H1 (cell line): ENCODE results near the gene B4GALNT3. TPM values are rescaled to one million over a fixed set of nuclear protein-coding genes. Genes with fewer than 3 reads are reported as not detected.

Experiments used
- CTCF ChIA-PET: fragments of 300-600 bp; sonication (Branson Sonifier 250); formaldehyde crosslinking; loops from one replicate; lab custom pipeline; 2021; ENCODE audit not compliant: partially characterized antibody; lab: Charles Lee
- POLR2A ChIA-PET: fragments of 300-600 bp; sonication (Branson Sonifier 250); formaldehyde crosslinking; loops from one replicate; lab custom pipeline; 2021; ENCODE audit warnings: inconsistent platforms; ENCODE audit not compliant: partially characterized antibody; lab: Charles Lee
- DNase-seq, 2 experiments: peaks; one replicate each; pipeline versions ENCODE4 v3.0.0 to v3.0.0-alpha.2; 2010 to 2022; ENCODE audit warnings: low spot score in 2 of 2, low read depth in 1 of 2, mixed read lengths in 1 of 2
- FAIRE-seq: peaks from 2 replicates; lab custom pipeline; 2011; peaks lifted over from hg19 to GRCh38; lab: Jason Lieb, UNC
- H2AFZ ChIP-seq: 2 replicates; pipeline ENCODE4 v1.8.1; 2012; ENCODE audit warnings: low read length, inconsistent platforms
- H2AK5ac ChIP-seq: 2 replicates; pipeline ENCODE4 v1.6.1; 2013; ENCODE audit warnings: low read depth, low read length
- H2BK120ac ChIP-seq: replicated peaks from 2 replicates; pipeline ENCODE3; 2013; ENCODE audit warnings: low read depth, low read length, inconsistent platforms
- H2BK12ac ChIP-seq: 2 replicates; pipeline ENCODE4 v1.6.1; 2013; ENCODE audit warnings: low read depth, low read length
- H2BK15ac ChIP-seq: 2 replicates; pipeline ENCODE4 v1.6.1; 2013; ENCODE audit warnings: low read length
- H2BK20ac ChIP-seq: 2 replicates; pipeline ENCODE4 v1.6.1; 2013; ENCODE audit warnings: low read length
- H2BK5ac ChIP-seq: 2 replicates; pipeline ENCODE4 v1.6.1; 2013; ENCODE audit warnings: low read depth, low read length
- H3K14ac ChIP-seq: 2 replicates; pipeline ENCODE4 v1.6.1; 2013; ENCODE audit warnings: inconsistent platforms; ENCODE audit not compliant: insufficient read length
- H3K18ac ChIP-seq: 2 replicates; pipeline ENCODE4 v1.6.1; 2013; ENCODE audit warnings: low read length; ENCODE audit errors: extremely low read depth
- H3K23ac ChIP-seq: 2 replicates; pipeline ENCODE4 v1.6.1; 2013; ENCODE audit warnings: inconsistent platforms; ENCODE audit not compliant: insufficient read length
- H3K23me2 ChIP-seq: 2 replicates; pipeline ENCODE4 v1.6.1; 2013; ENCODE audit warnings: low read depth, low read length
- H3K27ac ChIP-seq: 2 replicates; pipeline ENCODE4 v1.6.1; 2011; ENCODE audit warnings: low read depth, low read length, inconsistent platforms
- H3K27me3 ChIP-seq, 4 experiments: replicated peaks in 1 of 4; 1 replicate in 1 of 4; 2 replicates in 3 of 4; pipeline versions ENCODE4 v1.6.1 to v1.8.1; 2011 to 2013; ENCODE audit warnings: low read length in 3 of 4, mild to moderate bottlenecking in 3 of 4, inconsistent platforms in 2 of 4, mixed read lengths in 2 of 4, moderate library complexity in 1 of 4; ENCODE audit not compliant: control insufficient read depth in 3 of 4, insufficient read depth in 3 of 4; ENCODE audit errors: extremely low read depth in 1 of 4
- H3K36me3 ChIP-seq, 4 experiments: 2 replicates each; pipeline versions ENCODE4 v1.6.1 to v1.8.1; 2011 to 2013; ENCODE audit warnings: mild to moderate bottlenecking in 4 of 4, low read length in 3 of 4, moderate library complexity in 2 of 4, control low read depth in 1 of 4, inconsistent platforms in 1 of 4; ENCODE audit not compliant: insufficient read depth in 4 of 4, control insufficient read depth in 2 of 4
- H3K4ac ChIP-seq: replicated peaks from 2 replicates; pipeline ENCODE3; 2013; ENCODE audit warnings: low read length, low read depth, mixed read lengths, inconsistent platforms; ENCODE audit not compliant: insufficient read length
- H3K4me1 ChIP-seq, 4 experiments: replicated peaks in 1 of 4; 1 replicate in 1 of 4; 2 replicates in 3 of 4; pipeline versions ENCODE4 v1.6.1 to v1.8.1; 2011 to 2013; ENCODE audit warnings: low read length in 3 of 4, inconsistent platforms in 2 of 4, mixed read lengths in 1 of 4; ENCODE audit not compliant: insufficient read depth in 4 of 4, control insufficient read depth in 3 of 4
- H3K4me2 ChIP-seq, 2 experiments: 2 replicates each; pipeline versions ENCODE4 v1.6.1 to v1.8.1; 2011 to 2013; ENCODE audit warnings: low read depth in 2 of 2, low read length in 2 of 2, control low read depth in 1 of 2, inconsistent platforms in 1 of 2, mild to moderate bottlenecking in 1 of 2; ENCODE audit not compliant: insufficient read depth in 1 of 2
- H3K4me3 ChIP-seq, 4 experiments: fragments of 200-600, 300-600 bp in 1 of 4; sonication (generic), shearing (Covaris generic), sonication (Bioruptor Twin) in 1 of 4; 2 replicates each; pipeline versions ENCODE4 v1.5.1 to v1.8.1; 2011 to 2016; ENCODE audit warnings: low read length in 4 of 4, low read depth in 3 of 4, control low read depth in 2 of 4, inconsistent platforms in 2 of 4, mild to moderate bottlenecking in 2 of 4, mixed read lengths in 1 of 4, moderate library complexity in 1 of 4; ENCODE audit not compliant: insufficient read depth in 2 of 4; ENCODE audit errors: extremely low read depth in 1 of 4
- H3K56ac ChIP-seq: replicated peaks from 2 replicates; pipeline ENCODE3; 2013; ENCODE audit warnings: low read depth, mild to moderate bottlenecking, mixed read lengths, low read length, inconsistent platforms; ENCODE audit not compliant: insufficient read length
- H3K79me1 ChIP-seq: 2 replicates; pipeline ENCODE4 v1.6.1; 2013; ENCODE audit warnings: low read depth, low read length, control low read depth
- H3K79me2 ChIP-seq, 2 experiments: 2 replicates each; pipeline versions ENCODE4 v1.6.1 to v1.8.1; 2012 to 2013; ENCODE audit warnings: low read length in 2 of 2, mild to moderate bottlenecking in 2 of 2, inconsistent platforms in 1 of 2; ENCODE audit not compliant: insufficient read depth in 2 of 2, control insufficient read depth in 1 of 2
- H3K9ac ChIP-seq, 4 experiments: replicated peaks in 1 of 4; 1 replicate in 1 of 4; 2 replicates in 3 of 4; pipeline versions ENCODE4 v1.6.1 to v1.8.1; 2011 to 2013; ENCODE audit warnings: low read depth in 3 of 4, low read length in 3 of 4, control low read depth in 2 of 4, mild to moderate bottlenecking in 2 of 4, moderate library complexity in 2 of 4, inconsistent platforms in 1 of 4; ENCODE audit errors: extremely low read depth in 1 of 4
- H3K9me3 ChIP-seq, 2 experiments: 2 replicates each; pipeline versions ENCODE4 v1.6.1 to v1.8.1; 2012 to 2013; ENCODE audit warnings: mild to moderate bottlenecking in 2 of 2, moderate library complexity in 2 of 2, control low read depth in 1 of 2, inconsistent platforms in 1 of 2, low read depth in 1 of 2, low read length in 1 of 2, mixed read lengths in 1 of 2; ENCODE audit not compliant: insufficient read depth in 2 of 2
- H4K20me1 ChIP-seq, 2 experiments: replicated peaks in 1 of 2; 2 replicates each; pipeline versions ENCODE3 to v1.8.1; 2011 to 2013; ENCODE audit warnings: inconsistent platforms in 2 of 2, low read length in 2 of 2, mild to moderate bottlenecking in 1 of 2; ENCODE audit not compliant: insufficient read depth in 2 of 2, control insufficient read depth in 1 of 2
- H4K5ac ChIP-seq: 2 replicates; pipeline ENCODE4 v1.6.1; 2013; ENCODE audit warnings: low read length, low read depth, mixed read lengths, inconsistent platforms; ENCODE audit not compliant: insufficient read length
- H4K8ac ChIP-seq: 2 replicates; pipeline ENCODE4 v1.8.0; 2013; ENCODE audit warnings: mild to moderate bottlenecking, moderate library complexity, low read length, inconsistent platforms; ENCODE audit not compliant: insufficient read depth; ENCODE audit errors: extremely low read depth
- H4K91ac ChIP-seq: replicated peaks from 2 replicates; pipeline ENCODE3; 2013; ENCODE audit warnings: low read length, mixed read lengths, inconsistent platforms; ENCODE audit not compliant: insufficient read length
- ASH2L ChIP-seq: fragments of 200-600, 300-600 bp; sonication (generic); IDR thresholded peaks from one replicate; pipeline ENCODE4 v1.7.1; 2017; ENCODE audit warnings: low read length
- CHD2 ChIP-seq: IDR thresholded peaks from 2 replicates; pipeline ENCODE4 v1.6.1; 2012; ENCODE audit warnings: low read length, improper control_type of control experiment
- POLR2A ChIP-seq, 2 experiments: IDR thresholded peaks; 1 replicate in 1 of 2; 2 replicates in 1 of 2; pipeline ENCODE4 v1.6.1; 2011; ENCODE audit warnings: low read depth in 2 of 2, low read length in 2 of 2, mild to moderate bottlenecking in 2 of 2; ENCODE audit errors: control extremely low read depth in 1 of 2
- WGBS, 2 experiments: shearing (Covaris generic) in 1 of 2; methylation state at CpG; one replicate each; pipeline versions ENCODE4 v1.1.6 to v1.1.7; 2013 to 2015; ENCODE audit warnings: low lambda C conversion rate in 2 of 2, mixed read lengths in 2 of 2, inconsistent platforms in 1 of 2, low coverage in 1 of 2, missing lambda C conversion rate in 1 of 2; ENCODE audit not compliant: insufficient replicate concordance in 2 of 2, insufficient coverage in 1 of 2, insufficient read length in 1 of 2; ENCODE audit errors: extremely low coverage in 1 of 2, missing lambda C conversion rate in 1 of 2; 5-methylcytosine and 5-hydroxymethylcytosine counted together
- polyA plus RNA-seq, 7 experiments: library from polyadenylated mRNA; depleted of rRNA in 3 of 7; stranded (reverse) in 5 of 7; unstranded in 2 of 7; fragments of >200 nt in 5 of 7; fragments of 200-250 nt in 2 of 7; gene quantifications; 1 replicate in 5 of 7; 2 replicates in 1 of 7; 4 replicates in 1 of 7; pipeline versions ENCODE4 v1.2.1 to v1.2.3, GENCODE V29; 2011 to 2013; ENCODE audit warnings: missing spikeins in 2 of 7, mixed read lengths in 2 of 7
- total RNA-seq: library from RNA; stranded (reverse); fragmentation: NEBNext Ultra II Directional; extraction: Animal tissue kit (Norgen Biotek cat#: 25700); gene quantifications from 2 replicates; pipeline ENCODE4 v1.2.1, GENCODE V29; 2021
- TF ChIP-seq, protein P1 (sequence below): IDR thresholded peaks from 2 replicates; pipeline ENCODE4 v1.6.1; 2012; ENCODE audit warnings: inconsistent platforms
- TF ChIP-seq, protein P2 (sequence below), 3 experiments: IDR thresholded peaks; 1 replicate in 2 of 3; 2 replicates in 1 of 3; pipeline versions ENCODE4 v1.5.1 to v1.6.1; 2011; ENCODE audit warnings: low read length in 3 of 3, mild to moderate bottlenecking in 3 of 3, inconsistent platforms in 2 of 3, low read depth in 1 of 3, moderate library complexity in 1 of 3; ENCODE audit not compliant: insufficient read depth in 1 of 3; ENCODE audit errors: control extremely low read depth in 1 of 3

Gene B4GALNT3
- total and polyA plus RNA-seq, 2 of the 8 experiments (the other 6 are each of a cell fraction or from before 2014, with no cell fraction given), result 12.5 to 20.3 TPM

DNA sequence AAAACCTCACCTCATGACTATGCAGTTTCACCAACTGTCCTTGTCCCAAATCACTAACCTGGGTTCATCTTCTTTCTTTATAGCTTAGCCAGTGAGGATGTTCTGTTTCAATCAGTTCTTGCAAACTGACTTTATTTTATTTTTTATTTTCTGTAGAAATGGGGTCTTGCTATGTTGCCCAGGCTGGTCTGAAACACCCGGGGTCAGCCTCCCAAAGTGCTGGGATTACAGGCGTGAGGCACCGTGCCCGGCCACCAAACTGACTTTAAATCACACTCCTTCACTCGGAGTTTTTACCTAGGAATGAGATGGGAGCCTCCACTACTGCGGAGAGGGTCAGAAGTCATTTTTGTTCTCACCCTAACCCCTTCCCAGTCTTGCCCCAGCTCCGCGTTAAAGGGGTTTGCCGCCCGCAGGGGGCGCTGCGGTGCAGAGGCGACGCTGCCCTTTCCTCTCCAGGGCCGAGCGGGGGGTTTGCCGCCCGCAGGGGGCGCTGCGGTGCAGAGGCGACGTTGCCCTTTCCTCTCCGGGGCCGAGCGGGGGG, 7.0 kb upstream of the B4GALNT3 start:
- Histone ChIP-seq H4K91ac (no peak overlapping the region), H3K36me3 (no peaks in the 10 kb centered on the region), H2BK5ac (no peak overlapping the region), H3K23ac (no peak overlapping the region), H3K79me2 (no peaks in the 10 kb centered on the region), H4K8ac (no peak overlapping the region), H3K23me2 (no peaks in the 10 kb centered on the region), H3K14ac (no peak overlapping the region), H3K27me3 (no peaks in the 10 kb centered on the region; a peak in 2 of 7 replicates), H3K27ac (no peak overlapping the region), H2BK12ac (no peak overlapping the region), H2BK20ac (no peak overlapping the region), H2BK15ac (no peak overlapping the region), H3K4me2 (no peak overlapping the region), H3K9me3 (peaks cover 19 to 21% of the 10 kb centered on the region in 2 experiments), H3K4ac (no peak overlapping the region), H3K4me1 (no peaks in the 10 kb centered on the region), H2AK5ac (no peak overlapping the region), H3K9ac (no peak overlapping the region), H2AFZ (no peak overlapping the region), H4K5ac (no peak overlapping the region), H3K4me3 (peak overlapping the region in 1 of 4 experiments; percentile 27; a peak in 1 of 8 replicates), H2BK120ac (no peak overlapping the region), H3K18ac (no peak overlapping the region), H4K20me1 (no peaks in the 10 kb centered on the region), H3K79me1 (no peaks in the 10 kb centered on the region), H3K56ac (no peak overlapping the region)
- WGBS, 2 experiments, result 97% methylated on average over 6 of the region's 25 CpGs; no CpG with 5 or more reads in 1 of the 2 experiments
- FAIRE-seq (no peak), DNase-seq (peak in 1 of 2 experiments; percentile 80)
- CTCF ChIA-PET, result interaction anchor here (0.9 to 13.7 kb wide), 18 partner anchors 10 to 116 kb away, joined by 3 to 163 read pairs (median 10); no protein-coding TSS in a partner anchor
- POLR2A ChIA-PET, result interaction anchor here (1.8 kb wide), 1 partner anchor 92 kb away, joined by 4 read pairs; no protein-coding TSS in a partner anchor
- TF ChIP-seq POLR2A (IDR thresholded peaks at IDR 0.05; ENCODE audit: control extremely low read depth in 1 of 2, low read depth in 2 of 2, low read length in 2 of 2), result no peak
- no peak for TF ChIP-seq ASH2L
- TF ChIP-seq CHD2, result no peak
- TF ChIP-seq, protein P1, sequence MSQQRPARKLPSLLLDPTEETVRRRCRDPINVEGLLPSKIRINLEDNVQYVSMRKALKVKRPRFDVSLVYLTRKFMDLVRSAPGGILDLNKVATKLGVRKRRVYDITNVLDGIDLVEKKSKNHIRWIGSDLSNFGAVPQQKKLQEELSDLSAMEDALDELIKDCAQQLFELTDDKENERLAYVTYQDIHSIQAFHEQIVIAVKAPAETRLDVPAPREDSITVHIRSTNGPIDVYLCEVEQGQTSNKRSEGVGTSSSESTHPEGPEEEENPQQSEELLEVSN, result no peak
- TF ChIP-seq, protein P2, sequence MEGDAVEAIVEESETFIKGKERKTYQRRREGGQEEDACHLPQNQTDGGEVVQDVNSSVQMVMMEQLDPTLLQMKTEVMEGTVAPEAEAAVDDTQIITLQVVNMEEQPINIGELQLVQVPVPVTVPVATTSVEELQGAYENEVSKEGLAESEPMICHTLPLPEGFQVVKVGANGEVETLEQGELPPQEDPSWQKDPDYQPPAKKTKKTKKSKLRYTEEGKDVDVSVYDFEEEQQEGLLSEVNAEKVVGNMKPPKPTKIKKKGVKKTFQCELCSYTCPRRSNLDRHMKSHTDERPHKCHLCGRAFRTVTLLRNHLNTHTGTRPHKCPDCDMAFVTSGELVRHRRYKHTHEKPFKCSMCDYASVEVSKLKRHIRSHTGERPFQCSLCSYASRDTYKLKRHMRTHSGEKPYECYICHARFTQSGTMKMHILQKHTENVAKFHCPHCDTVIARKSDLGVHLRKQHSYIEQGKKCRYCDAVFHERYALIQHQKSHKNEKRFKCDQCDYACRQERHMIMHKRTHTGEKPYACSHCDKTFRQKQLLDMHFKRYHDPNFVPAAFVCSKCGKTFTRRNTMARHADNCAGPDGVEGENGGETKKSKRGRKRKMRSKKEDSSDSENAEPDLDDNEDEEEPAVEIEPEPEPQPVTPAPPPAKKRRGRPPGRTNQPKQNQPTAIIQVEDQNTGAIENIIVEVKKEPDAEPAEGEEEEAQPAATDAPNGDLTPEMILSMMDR (IDR thresholded peaks at IDR 0.05; ENCODE audit: control extremely low read depth in 1 of 3, insufficient read depth in 1 of 3, low read depth in 1 of 3, low read length in 3 of 3), result peak in 2 of 3 experiments; percentile 41 to 57; a peak in 2 of 4 replicates
